OCI-LY1 (cell line): ENCODE data around the gene IL31.
"Not testable (repeated sequence)": the region's sequence is repeated elsewhere in the genome, so short reads cannot be mapped to it uniquely, and the experiment has no call there.

Experiments used
- H2AFZ ChIP-seq: fragments of 200-600 bp; sonication (generic), shearing (Covaris generic); 2 replicates; pipeline ENCODE4 v1.6.0; 2014; ENCODE audit warnings: antibody characterized with exemption, mild to moderate bottlenecking, low read length
- H3F3A ChIP-seq: fragments of 200-600 bp; sonication (generic), shearing (Covaris generic); 2 replicates; pipeline ENCODE4 v1.6.0; 2014; ENCODE audit warnings: mild to moderate bottlenecking, antibody characterized with exemption, low read length, moderate library complexity; ENCODE audit not compliant: insufficient read depth
- H3K27ac ChIP-seq: fragments of 200-600 bp; sonication (generic); 2 replicates; pipeline ENCODE4 v1.5.1; 2014; ENCODE audit warnings: low read length, mixed run types, mild to moderate bottlenecking, low read depth; ENCODE audit not compliant: poor library complexity, severe bottlenecking
- H3K27me3 ChIP-seq: fragments of 200-600 bp; sonication (generic); 2 replicates; pipeline ENCODE4 v1.6.0; 2014; ENCODE audit warnings: antibody characterized with exemption, mild to moderate bottlenecking, low read length, moderate library complexity; ENCODE audit not compliant: insufficient read depth
- H3K36me3 ChIP-seq: fragments of 200-600 bp; sonication (generic); 2 replicates; pipeline ENCODE4 v1.6.1; 2014; ENCODE audit warnings: mild to moderate bottlenecking, antibody characterized with exemption, low read length, moderate library complexity, mixed read lengths; ENCODE audit not compliant: insufficient read depth
- H3K4me1 ChIP-seq: fragments of 200-600 bp; sonication (generic); 2 replicates; pipeline ENCODE4 v1.5.1; 2014; ENCODE audit warnings: mild to moderate bottlenecking, low read length, moderate library complexity; ENCODE audit not compliant: insufficient read depth, severe bottlenecking
- H3K4me2 ChIP-seq: fragments of 200-600 bp; sonication (generic), shearing (Covaris generic); 2 replicates; pipeline ENCODE4 v1.6.1; 2014; ENCODE audit warnings: low read length
- H3K4me3 ChIP-seq: fragments of 200-600 bp; sonication (generic); 2 replicates; pipeline ENCODE4 v1.5.1; 2014; ENCODE audit warnings: low read length, low read depth, mild to moderate bottlenecking, mixed read lengths; ENCODE audit not compliant: poor library complexity, severe bottlenecking
- H3K79me2 ChIP-seq: fragments of 200-600 bp; shearing (Covaris generic); 2 replicates; pipeline ENCODE4 v1.6.1; 2016; ENCODE audit warnings: mixed run types, low read length, mixed read lengths; ENCODE audit not compliant: insufficient read depth
- H3K9ac ChIP-seq: fragments of 200-600 bp; sonication (generic), shearing (Covaris generic); 2 replicates; pipeline ENCODE4 v1.6.1; 2014; ENCODE audit warnings: mild to moderate bottlenecking, low read length, mixed read lengths
- H3K9me2 ChIP-seq: fragments of 200-600 bp; sonication (generic), shearing (Covaris generic); 2 replicates; pipeline ENCODE4 v1.6.1; 2014; ENCODE audit warnings: low read depth, mild to moderate bottlenecking, low read length, mixed read lengths
- H3K9me3 ChIP-seq: fragments of 200-600 bp; shearing (Covaris generic); 2 replicates; pipeline ENCODE4 v1.6.1; 2014; ENCODE audit warnings: low read length, mixed read lengths
- H4K20me1 ChIP-seq: fragments of 200-600 bp; sonication (generic), shearing (Covaris generic); 2 replicates; pipeline ENCODE4 v1.6.0; 2016; ENCODE audit warnings: mild to moderate bottlenecking, low read length; ENCODE audit not compliant: insufficient read depth
- CTCF ChIP-seq: fragments of 200-600 bp; sonication (generic), shearing (Covaris generic); IDR thresholded peaks from 2 replicates; pipeline ENCODE4 v1.5.1; 2017; ENCODE audit warnings: mild to moderate bottlenecking, antibody characterized with exemption, low read length, moderate library complexity, mixed read lengths
- EZH2 ChIP-seq: fragments of 200-600 bp; sonication (generic), shearing (Covaris generic); IDR thresholded peaks from 2 replicates; pipeline ENCODE4 v1.8.0; 2017; ENCODE audit warnings: borderline replicate concordance, mixed run types, mild to moderate bottlenecking, antibody characterized with exemption, low read length, moderate library complexity, mixed read lengths

Gene IL31

DNA sequence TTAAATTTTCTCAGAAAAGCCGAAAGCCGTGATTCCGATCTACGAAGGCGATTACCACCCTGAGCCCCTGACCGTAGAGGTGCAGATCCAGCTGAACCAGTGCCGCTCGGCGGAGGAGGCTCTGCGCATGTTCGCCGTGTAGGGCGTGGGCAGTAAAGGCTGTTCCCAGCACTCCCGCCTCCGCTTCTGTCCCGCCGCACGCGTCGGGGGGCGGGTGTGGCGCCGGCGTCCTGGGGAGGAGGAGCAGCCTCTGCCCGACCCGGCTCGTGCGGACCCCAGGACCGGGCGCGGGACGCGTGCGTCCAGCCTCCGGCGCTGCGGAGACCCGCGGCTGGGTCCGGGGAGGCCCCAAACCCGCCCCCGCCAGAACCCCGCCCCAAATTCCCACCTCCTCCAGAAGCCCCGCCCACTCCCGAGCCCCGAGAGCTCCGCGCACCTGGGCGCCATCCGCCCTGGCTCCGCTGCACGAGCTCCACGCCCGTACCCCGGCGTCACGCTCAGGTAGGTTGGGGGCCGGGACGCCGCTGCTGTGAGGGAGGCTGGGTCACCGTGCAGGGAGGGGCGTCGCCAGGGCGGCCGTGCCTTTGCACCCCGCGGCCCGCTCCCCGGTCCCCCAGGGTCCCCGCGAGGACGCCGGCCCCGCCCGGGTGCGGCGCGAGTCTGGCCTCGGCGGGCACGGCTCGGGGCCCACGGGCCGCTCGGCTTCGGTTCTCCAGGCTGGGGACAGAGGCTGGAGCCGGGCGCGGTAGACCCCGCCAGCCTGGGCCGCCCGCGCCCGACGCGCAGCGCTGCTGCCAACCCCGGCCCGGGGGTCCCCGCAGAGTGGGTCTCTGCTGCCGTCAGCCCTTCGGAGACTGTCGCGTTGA, 29.5 kb upstream of the IL31 start, which contains the start of gene B3GNT4:
Gene B3GNT4 (plus strand): TSS at position 409 of the 866 bp plus-strand sequence. CDS start 910 bp downstream, outside the sequence.
- Histone ChIP-seq H3K36me3 (peaks cover 20% of the 10 kb centered on the region), H3K79me2 (no peaks in the 10 kb centered on the region), H3K9me3 (no peaks in the 10 kb centered on the region), H3K4me1 (peaks cover 26% of the 10 kb centered on the region), H3K27ac (no peak within 1 kb of the TSS), H3F3A (no peaks in the 10 kb centered on the region), H3K9me2 (no peaks in the 10 kb centered on the region), H3K27me3 (no peaks in the 10 kb centered on the region; the same call in 1 of the 2 replicates), H3K4me2 (peak within 1 kb of the TSS; percentile 74), H3K4me3 (peak within 1 kb of the TSS; percentile 56), H3K9ac (peak within 1 kb of the TSS; percentile 45; the same call in 1 of the 2 replicates), H2AFZ (no peak within 1 kb of the TSS), H4K20me1 (no peaks in the 10 kb centered on the region)
- TF ChIP-seq CTCF (no peak), EZH2 (no peak)

GRCh38 chr12:122202811-122203210, 28.8 kb upstream of the IL31 start:
- H3K9me3 ChIP-seq, H3K27ac ChIP-seq, H2AFZ ChIP-seq, H4K20me1 ChIP-seq, H3K9me2 ChIP-seq, H3K27me3 ChIP-seq, H3F3A ChIP-seq, H3K79me2 ChIP-seq: not testable (repeated sequence)
- peaks cover 13% of the 10 kb centered on the region for H3K36me3 ChIP-seq
- H3K9ac ChIP-seq = peak overlapping the region; percentile 45; the same call in 1 of the 2 replicates
- peak overlapping the region; percentile 56 for H3K4me3 ChIP-seq
- peaks cover 33% of the 10 kb centered on the region for H3K4me1 ChIP-seq
- H3K4me2 ChIP-seq = peak overlapping the region; percentile 74

DNA sequence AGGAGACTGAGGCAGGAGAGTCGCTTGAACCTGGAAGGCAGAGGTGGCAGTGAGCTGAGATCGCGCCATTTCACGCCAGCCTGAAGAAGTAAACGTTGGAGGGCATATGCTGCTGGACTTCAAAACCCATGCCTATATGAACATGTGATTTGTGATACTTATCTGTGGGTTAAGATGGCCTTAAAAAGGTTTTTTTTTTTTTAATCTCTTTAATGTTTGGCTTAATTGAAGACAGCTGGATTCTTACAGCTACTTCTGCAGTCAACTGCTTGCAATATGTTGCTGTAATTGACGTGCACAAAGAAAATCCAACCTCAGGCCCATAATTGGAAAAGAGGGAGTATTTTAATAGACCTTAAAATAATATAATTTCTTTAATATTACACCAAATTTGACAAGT, 28.0 kb upstream of the IL31 start:
- H3F3A ChIP-seq = no peaks in the 10 kb centered on the region
- peaks cover 41% of the 10 kb centered on the region for H3K4me1 ChIP-seq
- TF ChIP-seq EZH2 = no peak
- no peak for TF ChIP-seq CTCF
- peaks cover 5% of the 10 kb centered on the region for H3K36me3 ChIP-seq
- H4K20me1 ChIP-seq = no peaks in the 10 kb centered on the region
- no peak overlapping the region for H3K9ac ChIP-seq
- H3K9me2 ChIP-seq = no peaks in the 10 kb centered on the region
- no peaks in the 10 kb centered on the region for H3K79me2 ChIP-seq
- H3K27me3 ChIP-seq = no peaks in the 10 kb centered on the region; the same call in 1 of the 2 replicates
- H3K4me2 ChIP-seq = no peak overlapping the region
- H3K4me3 ChIP-seq = no peak overlapping the region
- H2AFZ ChIP-seq = no peak overlapping the region
- H3K27ac ChIP-seq = no peak overlapping the region
- H3K9me3 ChIP-seq = no peaks in the 10 kb centered on the region
